ENCODE measurements around the gene HDAC4.

DNA sequence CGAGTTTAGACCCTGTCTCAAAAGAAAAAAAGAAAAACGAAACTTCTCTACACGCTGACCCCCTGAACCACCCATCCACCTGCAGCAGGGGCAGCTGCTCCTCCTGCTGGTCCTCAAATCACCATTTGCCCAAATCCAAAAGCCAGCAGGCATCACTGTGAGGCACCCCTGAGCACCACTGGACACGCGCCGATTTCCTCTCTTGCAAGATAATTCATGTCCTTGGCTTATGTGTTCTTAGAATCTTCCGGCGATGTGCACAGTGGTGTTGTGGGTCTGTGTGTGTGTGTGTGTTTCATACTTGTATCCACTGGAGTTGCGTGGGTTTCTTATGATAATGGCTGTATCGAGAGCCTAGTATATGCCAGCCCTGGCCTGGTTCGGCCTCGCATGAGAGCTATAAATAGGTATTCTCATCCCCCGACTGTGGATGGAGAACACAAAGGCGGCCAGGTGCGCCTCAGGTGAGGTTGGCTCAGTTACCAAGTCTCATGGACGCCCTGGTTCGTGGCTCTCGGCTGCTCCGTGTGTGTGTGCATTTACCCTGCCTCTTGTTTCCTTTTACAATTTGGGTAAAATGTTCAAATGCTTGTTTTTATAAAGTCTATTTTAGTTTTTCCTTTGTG lies 235.5 kb downstream of the HDAC4 start:
- TF ChIP-seq, protein P1, sequence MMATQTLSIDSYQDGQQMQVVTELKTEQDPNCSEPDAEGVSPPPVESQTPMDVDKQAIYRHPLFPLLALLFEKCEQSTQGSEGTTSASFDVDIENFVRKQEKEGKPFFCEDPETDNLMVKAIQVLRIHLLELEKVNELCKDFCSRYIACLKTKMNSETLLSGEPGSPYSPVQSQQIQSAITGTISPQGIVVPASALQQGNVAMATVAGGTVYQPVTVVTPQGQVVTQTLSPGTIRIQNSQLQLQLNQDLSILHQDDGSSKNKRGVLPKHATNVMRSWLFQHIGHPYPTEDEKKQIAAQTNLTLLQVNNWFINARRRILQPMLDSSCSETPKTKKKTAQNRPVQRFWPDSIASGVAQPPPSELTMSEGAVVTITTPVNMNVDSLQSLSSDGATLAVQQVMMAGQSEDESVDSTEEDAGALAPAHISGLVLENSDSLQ (IDR thresholded peaks at IDR 0.05), result no peak
- no peak for TF ChIP-seq BHLHE40 (IDR thresholded peaks at IDR 0.05; ENCODE audit: borderline replicate concordance)
- no peak for TF ChIP-seq FOXM1 (IDR thresholded peaks at IDR 0.05; ENCODE audit: borderline replicate concordance)
- no peak for TF ChIP-seq HDGF (IDR thresholded peaks at IDR 0.05; ENCODE audit: borderline replicate concordance)
- no peak for TF ChIP-seq SUZ12 (IDR thresholded peaks at IDR 0.05)
- TF ChIP-seq L3MBTL2 (conservative IDR thresholded peaks at IDR 0.05), result no peak
- no peak for TF ChIP-seq TARDBP (IDR thresholded peaks at IDR 0.05)
- TF ChIP-seq SP1 (IDR thresholded peaks at IDR 0.05), result no peak
- no peak for TF ChIP-seq ELF4 (IDR thresholded peaks at IDR 0.05)
- TF ChIP-seq ZNF384 (IDR thresholded peaks at IDR 0.05), result no peak
- TF ChIP-seq CTBP1 (IDR thresholded peaks at IDR 0.05; ENCODE audit: borderline replicate concordance), result no peak
- TF ChIP-seq FOXA1 (IDR thresholded peaks at IDR 0.05), result no peak
- TF ChIP-seq ARNT (IDR thresholded peaks at IDR 0.05), result no peak

All from HEK293T (cell line).